ENCODE data around the gene CCDC40. TPM values are rescaled to one million over a fixed set of nuclear protein-coding genes. Genes with fewer than 3 reads are reported as not detected.

CCDC40 gene
- total and polyA plus RNA-seq, 2 of the 13 experiments (the other 11 are each of a cell fraction or from before 2014, with no cell fraction given), result 4.1 to 5.5 TPM

GRCh38 chr17:80024206-80024972 lies 12.1 kb upstream of the CCDC40 start (continued):
- no peak for TF ChIP-seq ZNF281 (CRISPR knock-in tag; IDR thresholded peaks at IDR 0.05; ENCODE audit: borderline replicate concordance)
- TF ChIP-seq SP140L (CRISPR knock-in tag; IDR thresholded peaks at IDR 0.05; ENCODE audit: borderline replicate concordance), result no peak
- no peak for TF ChIP-seq HMGXB3 (CRISPR knock-in tag; IDR thresholded peaks at IDR 0.05; ENCODE audit: borderline replicate concordance)
- TF ChIP-seq ZBTB1 (CRISPR knock-in tag; IDR thresholded peaks at IDR 0.05; ENCODE audit: borderline replicate concordance), result no peak
- TF ChIP-seq MLXIP (CRISPR knock-in tag; IDR thresholded peaks at IDR 0.05; ENCODE audit: borderline replicate concordance), result no peak
- no peak for TF ChIP-seq ZNF44 (CRISPR knock-in tag; IDR thresholded peaks at IDR 0.05)
- no peak for TF ChIP-seq ZNF180 (CRISPR knock-in tag; IDR thresholded peaks at IDR 0.05; ENCODE audit: borderline replicate concordance, low read depth)
- no peak for TF ChIP-seq ZGPAT (CRISPR knock-in tag; IDR thresholded peaks at IDR 0.05)
- no peak for TF ChIP-seq PCBP2 (optimal IDR thresholded peaks at IDR 0.05; ENCODE audit: low read depth, low read length, poor library complexity, severe bottlenecking)
- TF ChIP-seq ZNF34 (CRISPR knock-in tag; IDR thresholded peaks at IDR 0.05; ENCODE audit: borderline replicate concordance), result no peak
- TF ChIP-seq ZBTB10 (CRISPR knock-in tag; IDR thresholded peaks at IDR 0.05; ENCODE audit: borderline replicate concordance), result no peak
- no peak for TF ChIP-seq KAT7 (CRISPR knock-in tag; IDR thresholded peaks at IDR 0.05; ENCODE audit: borderline replicate concordance)
- 0 out of 2 replicates have a peak, but pooled peaks have one; percentile 20 for TF ChIP-seq FOXP1 (IDR thresholded peaks at IDR 0.05)
- TF ChIP-seq FOXP1 (CRISPR knock-in tag; IDR thresholded peaks at IDR 0.05), result no peak
